Heart left ventricle (tissue), 16 donors: Measurements from ENCODE around the gene XYLT1. TPM values are rescaled to one million over a fixed set of nuclear protein-coding genes. Genes with fewer than 3 reads are reported as not detected.

Source experiments
- ATAC-seq, 4 donors: fragments of 200-7000 bp; cut with Tn5 transposase; one replicate each; pipeline ENCODE4 v1.9.1; 2020 to 2022; ENCODE audit warnings: moderate library complexity in 4 of 4, mild to moderate bottlenecking in 3 of 4, moderate number of reproducible peaks in 1 of 4
- DNase-seq, 5 donors: peaks; one replicate each; pipeline ENCODE4 v3.0.0-alpha.2; 2020
- H3K27ac ChIP-seq, 12 donors: fragments of 200-600 bp; sonication (generic) in 4 of 12; one replicate each; pipeline versions ENCODE4 v1.5.0 to v1.8.0; 2016 to 2022; ENCODE audit warnings: mild to moderate bottlenecking in 2 of 12
- H3K27me3 ChIP-seq, 9 donors: fragments of 200-600 bp; sonication (generic) in 2 of 9; one replicate each; pipeline versions ENCODE4 v1.5.1 to v1.8.0; 2016 to 2022; ENCODE audit warnings: mild to moderate bottlenecking in 3 of 9
- H3K36me3 ChIP-seq, 9 donors: fragments of 200-600 bp; sonication (generic) in 2 of 9; one replicate each; pipeline versions ENCODE4 v1.5.0 to v1.8.0; 2018 to 2022; ENCODE audit warnings: mild to moderate bottlenecking in 2 of 9
- H3K4me1 ChIP-seq, 12 donors: fragments of 200-600 bp; sonication (generic) in 4 of 12; one replicate each; pipeline versions ENCODE4 v1.5.0 to v1.8.0; 2016 to 2022; ENCODE audit warnings: mild to moderate bottlenecking in 3 of 12
- H3K4me3 ChIP-seq, 12 donors: fragments of 200-600 bp; sonication (generic) in 4 of 12; one replicate each; pipeline versions ENCODE4 v1.5.0 to v1.8.0; 2017 to 2022; ENCODE audit warnings: mild to moderate bottlenecking in 9 of 12, moderate library complexity in 4 of 12
- H3K9me3 ChIP-seq, 12 donors: fragments of 200-600 bp; sonication (generic) in 4 of 12; one replicate each; pipeline versions ENCODE4 v1.5.0 to v1.8.0; 2016 to 2022; ENCODE audit warnings: mild to moderate bottlenecking in 1 of 12
- CTCF ChIP-seq, 12 donors: fragments of 200-600 bp; sonication (generic) in 4 of 12; IDR thresholded peaks; one replicate each; pipeline versions ENCODE4 v1.5.0 to v1.8.0; 2018 to 2022; ENCODE audit warnings: antibody characterized with exemption in 12 of 12, mild to moderate bottlenecking in 5 of 12
- POLR2A ChIP-seq, 2 donors: fragments of 450-650 bp; IDR thresholded peaks; one replicate each; pipeline ENCODE4 v1.6.1; 2017; ENCODE audit warnings: antibody characterized with exemption in 2 of 2, mild to moderate bottlenecking in 2 of 2, moderate library complexity in 2 of 2
- WGBS, 4 donors: extraction: QIAGEN DNeasy Blood & Tissue Kit in 2 of 4; methylation state at CpG; one replicate each; pipeline versions ENCODE4 v1.1.5 to v1.1.7; 2013 to 2018; 5-methylcytosine and 5-hydroxymethylcytosine counted together
- intact Hi-C, 10 donors: fragments of 100-400 bp; cut with DNase I; formaldehyde crosslinking; loops; one replicate each; pipeline versions ENCODE4 v1.11.1 to v1.14.2; 2022
- polyA plus RNA-seq, 2 donors: library from polyadenylated mRNA; stranded (reverse); fragments of 200-250 nt; gene quantifications; one replicate each; pipeline ENCODE4 v1.2.3, GENCODE V29; 2013
- total RNA-seq, 9 donors: library from RNA; depleted of rRNA in 2 of 9; stranded (reverse); fragments of >200 nt in 2 of 9; fragmentation: NEBNext Ultra II Directional in 3 of 9; extraction: Animal tissue kit (Norgen Biotek cat#: 25700) in 3 of 9; gene quantifications; one replicate each; pipeline versions ENCODE4 v1.1.0 to v1.2.4, GENCODE V29; 2016 to 2023
- donor health status: ischemic (EF 13 %, LVEDD 7.1; RV severe dilation, severe dysfunction).
- donor health status: healthy with polysubstance abuse.
- donor health status: DM: no; HTN: yes; CAD: no.
- donor health status: DM: no; HTN: no; CAD: no.
- donor health status: ischemic (EF 25% LVEDD 6.9; RV normal size, moderate dysfunction).
- donor health status: ischemic (EF 25% LVEDD 5.7; RV mildly dilated, moderate dysfunction).
- donor health status: healthy.
- donor health status: DM: yes; HTN: yes; CAD: no.
- donor health status: ischemic (EF 35%, LVEDD 5.7; RV mildly dilated, moderate dysfunction).
- donor health status: nonischemic (EF 11% LVEDD 7.7; RV severe dilation, severe dysfunction).
- donor health status: DM: yes; HTN: yes; CAD: no.
- donor health status: PGD.
- donor health status: ischemic (EF 29% LVEDD 5.4; RV normal size, mild dysfunction).
- donor health status: nonischemic (EF 23%, LVEDD 6.1; RV moderate dilation, normal function).

Gene XYLT1
- total and polyA plus RNA-seq, 11 donors = 0.46 to 12.3 (median 2.4) TPM

- TF ChIP-seq CTCF (IDR thresholded peaks at IDR 0.05) (no peak), POLR2A (IDR thresholded peaks at IDR 0.05) (no peak)
- peak overlapping the region in 1 of 12 donors; percentile 83 for H3K27ac ChIP-seq
- no peaks in the 10 kb centered on the region for H3K9me3 ChIP-seq
- ATAC-seq (peak; percentile 50 to 84 (median 67)), DNase-seq (peak; percentile 34 to 77 (median 51))
- peaks cover 0 to 54% (median 11%) of the 10 kb centered on the region in 12 donors for H3K4me1 ChIP-seq
- no peaks in the 10 kb centered on the region for H3K27me3 ChIP-seq
- intact Hi-C loops = no loop called here
- no peaks in the 10 kb centered on the region for H3K36me3 ChIP-seq
- H3K4me3 ChIP-seq = peak overlapping the region in 1 of 12 donors; percentile 7
- WGBS, 4 donors = 47 to 59% (median 51%) methylated on average over 13 to 15 of the region's 15 CpGs
Observed at GRCh38 chr16:17448640-17449638, 21.8 kb downstream of the XYLT1 start.

DNA sequence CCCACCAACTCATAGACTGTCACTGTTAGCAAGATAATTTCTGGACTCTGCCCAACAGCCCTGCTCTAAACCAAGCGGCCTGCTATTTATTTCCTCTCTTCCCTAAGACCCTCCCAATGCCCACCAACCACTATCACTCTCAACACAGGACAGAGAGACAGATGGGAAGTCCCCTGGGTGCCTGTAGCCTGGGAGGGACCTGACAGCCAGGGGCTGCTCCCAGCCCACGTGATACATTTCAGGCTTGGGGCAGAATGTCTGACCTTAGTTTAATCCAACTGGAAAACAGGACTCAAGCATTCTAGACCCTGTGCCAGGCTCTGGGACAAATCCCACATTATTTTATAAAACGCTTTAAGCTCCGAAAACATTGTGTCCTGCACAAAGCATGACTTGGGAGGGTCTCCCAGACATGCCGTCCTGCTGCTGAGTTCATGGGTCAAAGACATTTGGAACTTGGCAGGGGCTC is 23.6 kb downstream of the XYLT1 start:
- Histone ChIP-seq H3K4me1 (peaks cover 0 to 40% (median 11%) of the 10 kb centered on the region in 12 donors), H3K36me3 (no peaks in the 10 kb centered on the region), H3K4me3 (no peak overlapping the region), H3K9me3 (no peaks in the 10 kb centered on the region), H3K27me3 (no peaks in the 10 kb centered on the region), H3K27ac (no peak overlapping the region)
- 50 to 64% (median 56%) methylated on average over 5 of the region's 5 CpGs for WGBS, 4 donors
- intact Hi-C loops = no loop called here
- ATAC-seq (no peak), DNase-seq (no peak)
- TF ChIP-seq POLR2A (IDR thresholded peaks at IDR 0.05) = no peak
- no peak for TF ChIP-seq CTCF (IDR thresholded peaks at IDR 0.05)

DNA sequence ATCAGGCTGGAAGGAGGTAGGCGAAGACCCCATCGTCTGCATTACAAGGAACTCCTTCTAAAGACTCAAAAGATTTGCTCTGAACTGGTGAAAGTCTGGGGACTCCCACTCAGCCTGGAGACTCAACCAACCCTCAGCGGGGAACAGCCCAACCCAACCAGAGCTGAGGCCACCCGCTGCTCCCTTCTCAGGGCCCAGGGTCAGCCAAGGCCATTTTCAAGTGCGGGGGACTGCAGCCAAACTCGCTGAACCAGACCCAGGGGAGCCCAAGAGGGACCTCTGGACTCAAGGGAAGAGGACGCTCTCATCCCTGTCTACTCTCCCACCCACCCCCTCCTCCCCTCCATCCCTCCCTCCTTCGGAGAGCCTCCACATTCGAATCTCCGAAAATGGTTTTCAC is 24.1 kb downstream of the XYLT1 start:
- TF ChIP-seq POLR2A (IDR thresholded peaks at IDR 0.05) (no peak), CTCF (IDR thresholded peaks at IDR 0.05) (no peak)
- DNase-seq = peak in 3 of 5 donors; percentile 26 to 62 (median 47)
- Histone ChIP-seq H3K27ac (no peak overlapping the region), H3K4me1 (peaks cover 0 to 37% (median 11%) of the 10 kb centered on the region in 12 donors), H3K36me3 (no peaks in the 10 kb centered on the region), H3K4me3 (no peak overlapping the region), H3K9me3 (no peaks in the 10 kb centered on the region), H3K27me3 (no peaks in the 10 kb centered on the region)
- peak; percentile 44 to 66 (median 56) for ATAC-seq
- intact Hi-C loops = no loop called here
- 28 to 59% (median 44%) methylated on average over 8 to 10 of the region's 10 CpGs for WGBS, 4 donors

- Histone ChIP-seq H3K36me3 (no peaks in the 10 kb centered on the region), H3K27me3 (no peaks in the 10 kb centered on the region), H3K9me3 (no peaks in the 10 kb centered on the region), H3K4me3 (no peak overlapping the region), H3K27ac (no peak overlapping the region), H3K4me1 (peaks cover 0 to 29% (median 11%) of the 10 kb centered on the region in 12 donors)
- intact Hi-C loops = no loop called here
- no peak for ATAC-seq
- TF ChIP-seq CTCF (IDR thresholded peaks at IDR 0.05) (no peak), POLR2A (IDR thresholded peaks at IDR 0.05) (no peak)
- WGBS, 4 donors = 77 to 84% (median 80%) methylated on average over 12 of the region's 12 CpGs
- DNase-seq = no peak
Observed at GRCh38 chr16:17445421-17445820, 25.3 kb downstream of the XYLT1 start.
